ENCODE results near the gene FER.

FER gene

GRCh38 chr5:108867656-108868055 lies 120.0 kb downstream of the FER start:
- in situ Hi-C loops (cut with MboI; ENCODE audit: low pct_unique_long_range_greater_than_20kb, low sequenced_read_pairs, unreplicated experiment), result no loop called here
- no peak for DNase-seq (ENCODE audit: low spot score)
- TF ChIP-seq CTCF (IDR thresholded peaks at IDR 0.05; ENCODE audit: extremely low read depth, insufficient read depth, missing control alignments), result no peak

DNA sequence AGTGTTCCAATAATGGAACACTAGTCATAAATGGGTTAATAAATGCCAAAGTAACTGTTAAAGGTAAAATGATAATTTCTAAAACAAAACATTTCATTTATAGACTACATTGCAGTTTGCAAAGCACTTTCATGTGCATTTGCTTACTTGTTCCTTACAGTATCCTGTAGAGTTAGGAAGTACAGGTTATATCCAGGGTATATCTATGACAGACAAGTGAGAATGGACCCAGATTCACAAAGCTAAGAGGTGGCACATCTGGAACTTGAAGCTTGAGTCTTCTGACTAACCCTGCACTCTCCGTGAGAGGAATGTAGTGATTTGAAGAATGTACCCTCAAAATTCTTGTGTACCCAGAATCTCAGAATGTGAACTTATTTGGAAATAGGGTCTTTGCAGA lies 121.4 kb downstream of the FER start:
- TF ChIP-seq CTCF (IDR thresholded peaks at IDR 0.05; ENCODE audit: extremely low read depth, insufficient read depth, missing control alignments), result no peak
- DNase-seq (ENCODE audit: low spot score), result no peak
- in situ Hi-C loops (cut with MboI; ENCODE audit: low pct_unique_long_range_greater_than_20kb, low sequenced_read_pairs, unreplicated experiment), result no loop called here

- DNase-seq (ENCODE audit: low spot score), result no peak
- no peak for TF ChIP-seq CTCF (IDR thresholded peaks at IDR 0.05; ENCODE audit: extremely low read depth, insufficient read depth, missing control alignments)
- in situ Hi-C loops (cut with MboI; ENCODE audit: low pct_unique_long_range_greater_than_20kb, low sequenced_read_pairs, unreplicated experiment), result no loop called here
These were observed 128.8 kb downstream of the FER start for GRCh38 chr5:108876451-108876850.

- no peak for TF ChIP-seq CTCF (IDR thresholded peaks at IDR 0.05; ENCODE audit: extremely low read depth, insufficient read depth, missing control alignments)
- in situ Hi-C loops (cut with MboI; ENCODE audit: low pct_unique_long_range_greater_than_20kb, low sequenced_read_pairs, unreplicated experiment), result no loop called here
- no peak for DNase-seq (ENCODE audit: low spot score)
These were observed 131.1 kb downstream of the FER start for GRCh38 chr5:108878756-108879155.

- TF ChIP-seq CTCF (IDR thresholded peaks at IDR 0.05; ENCODE audit: extremely low read depth, insufficient read depth, missing control alignments), result no peak
- in situ Hi-C loops (cut with MboI; ENCODE audit: low pct_unique_long_range_greater_than_20kb, low sequenced_read_pairs, unreplicated experiment), result no loop called here
- DNase-seq (ENCODE audit: low spot score), result no peak
These were observed 133.4 kb downstream of the FER start for GRCh38 chr5:108881133-108881532.

DNA sequence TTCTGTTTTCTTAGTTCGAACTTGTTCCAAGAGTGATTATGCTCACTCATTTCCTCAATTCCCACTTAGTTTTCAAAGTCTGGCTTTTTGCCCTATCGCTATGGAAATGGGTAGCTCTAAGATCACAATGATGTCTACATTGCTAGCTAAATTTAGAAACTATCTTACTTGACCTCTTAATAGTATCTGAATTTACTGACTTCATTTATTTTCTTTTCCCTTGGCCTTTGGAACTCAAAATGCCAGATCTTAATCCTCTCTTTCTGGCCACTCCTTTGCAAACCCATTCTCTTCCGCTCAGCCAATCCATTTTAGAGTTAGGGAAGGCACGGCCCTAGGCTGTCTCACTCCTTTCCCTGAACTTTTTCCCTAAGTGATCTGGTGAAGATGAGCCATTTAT lies 137.0 kb downstream of the FER start:
- in situ Hi-C loops (cut with MboI; ENCODE audit: low pct_unique_long_range_greater_than_20kb, low sequenced_read_pairs, unreplicated experiment), result no loop called here
- no peak for DNase-seq (ENCODE audit: low spot score)
- TF ChIP-seq CTCF (IDR thresholded peaks at IDR 0.05; ENCODE audit: extremely low read depth, insufficient read depth, missing control alignments), result no peak

- no peak for TF ChIP-seq CTCF (IDR thresholded peaks at IDR 0.05; ENCODE audit: extremely low read depth, insufficient read depth, missing control alignments)
- in situ Hi-C loops (cut with MboI; ENCODE audit: low pct_unique_long_range_greater_than_20kb, low sequenced_read_pairs, unreplicated experiment), result no loop called here
- DNase-seq (ENCODE audit: low spot score), result no peak
These were observed 150.6 kb downstream of the FER start for GRCh38 chr5:108898257-108898656.
